ENCODE results near the gene REEP1. TPM values are rescaled to one million over a fixed set of nuclear protein-coding genes. Genes with fewer than 3 reads are reported as not detected.

Gene REEP1
- total RNA-seq, 3 donors from 2014 or later = 3.8 to 50.3 (median 6.1) TPM

DNA sequence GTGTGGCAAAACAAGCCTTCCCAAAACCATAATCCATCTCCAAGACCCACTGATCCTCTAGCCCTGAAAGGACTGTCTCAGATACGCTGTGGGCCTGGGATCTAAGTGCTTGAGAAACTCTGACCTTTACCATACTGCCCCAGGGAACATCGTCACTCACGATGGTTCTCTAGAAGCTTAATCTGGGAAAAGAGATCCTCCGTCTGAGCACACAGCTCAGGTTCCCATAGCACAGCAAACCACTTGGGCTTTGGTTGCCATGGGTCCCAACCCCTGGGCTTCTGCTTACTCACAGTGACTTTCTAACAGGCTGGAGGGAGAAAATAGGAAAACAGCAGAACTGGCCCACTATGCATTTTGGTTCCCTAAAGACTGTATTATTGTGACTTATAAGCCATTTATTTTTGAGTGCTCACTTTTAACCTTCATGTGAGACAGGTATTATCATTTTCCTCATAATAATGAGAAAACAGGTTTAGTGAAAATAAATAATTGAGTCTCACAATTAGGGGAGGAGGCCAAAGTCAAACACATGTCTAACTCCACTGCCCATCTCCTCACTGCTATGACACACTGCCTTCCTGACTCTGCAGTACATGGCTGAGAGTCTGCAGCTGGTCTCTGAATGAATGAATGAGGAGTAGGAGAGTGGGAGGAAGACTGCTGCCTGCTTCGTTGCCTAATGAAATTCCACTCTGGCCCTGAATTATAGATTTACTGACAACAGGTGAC lies 46.7 kb downstream of the REEP1 start:
- no peaks in the 10 kb centered on the region for H3K36me3 ChIP-seq (ENCODE audit: low read depth)
- no peaks in the 10 kb centered on the region for H3K9me3 ChIP-seq
- no peak for ATAC-seq
- no peak for TF ChIP-seq CTCF (IDR thresholded peaks at IDR 0.05)
- H3K4me3 ChIP-seq = no peak overlapping the region
- DNase-seq = no peak
- intact Hi-C loops (cut with DNase I, micrococcal nuclease) = no loop called here
- H3K4me1 ChIP-seq (ENCODE audit: low read depth) = peaks cover 13% of the 10 kb centered on the region

- Histone ChIP-seq H3K36me3 (ENCODE audit: low read depth) (no peaks in the 10 kb centered on the region), H3K4me3 (no peak overlapping the region), H3K9me3 (no peaks in the 10 kb centered on the region), H3K4me1 (ENCODE audit: low read depth) (no peaks in the 10 kb centered on the region)
- ATAC-seq (no peak), DNase-seq (no peak)
- no peak for TF ChIP-seq CTCF (IDR thresholded peaks at IDR 0.05)
- intact Hi-C loops (cut with DNase I, micrococcal nuclease) = no loop called here
These were observed 50.9 kb downstream of the REEP1 start for GRCh38 chr2:86286516-86286915.

DNA sequence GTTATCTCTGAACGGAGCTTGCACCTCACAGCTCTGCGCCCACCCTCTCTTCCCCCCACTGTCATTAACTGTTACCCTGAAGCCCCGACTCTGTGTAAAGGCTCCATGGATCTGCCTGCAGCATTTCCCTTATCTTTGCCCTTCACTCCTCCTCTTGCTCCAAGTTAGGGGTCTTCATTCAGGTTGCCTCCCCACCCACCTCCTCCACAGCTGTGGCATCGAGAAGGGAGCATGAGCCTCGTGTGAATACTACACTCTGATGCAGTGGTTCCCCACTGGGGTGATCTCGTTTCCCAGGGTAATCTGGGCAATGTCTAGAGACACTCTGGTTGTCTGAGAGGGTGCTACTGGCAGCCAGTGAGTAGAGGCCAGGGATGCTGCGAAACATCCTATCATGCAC lies 51.4 kb downstream of the REEP1 start:
- no peak for TF ChIP-seq CTCF (IDR thresholded peaks at IDR 0.05)
- Histone ChIP-seq H3K4me1 (ENCODE audit: low read depth) (no peaks in the 10 kb centered on the region), H3K4me3 (no peak overlapping the region), H3K36me3 (ENCODE audit: low read depth) (no peaks in the 10 kb centered on the region), H3K9me3 (no peaks in the 10 kb centered on the region)
- intact Hi-C loops (cut with DNase I, micrococcal nuclease) = no loop called here
- ATAC-seq = no peak
- DNase-seq = no peak

GRCh38 chr2:86285571-86285970 lies 51.9 kb downstream of the REEP1 start:
- ATAC-seq (no peak), DNase-seq (no peak)
- Histone ChIP-seq H3K36me3 (ENCODE audit: low read depth) (no peaks in the 10 kb centered on the region), H3K9me3 (no peaks in the 10 kb centered on the region), H3K4me1 (ENCODE audit: low read depth) (no peaks in the 10 kb centered on the region), H3K4me3 (no peak overlapping the region)
- no peak for TF ChIP-seq CTCF (IDR thresholded peaks at IDR 0.05)
- intact Hi-C loops (cut with DNase I, micrococcal nuclease) = no loop called here

DNA sequence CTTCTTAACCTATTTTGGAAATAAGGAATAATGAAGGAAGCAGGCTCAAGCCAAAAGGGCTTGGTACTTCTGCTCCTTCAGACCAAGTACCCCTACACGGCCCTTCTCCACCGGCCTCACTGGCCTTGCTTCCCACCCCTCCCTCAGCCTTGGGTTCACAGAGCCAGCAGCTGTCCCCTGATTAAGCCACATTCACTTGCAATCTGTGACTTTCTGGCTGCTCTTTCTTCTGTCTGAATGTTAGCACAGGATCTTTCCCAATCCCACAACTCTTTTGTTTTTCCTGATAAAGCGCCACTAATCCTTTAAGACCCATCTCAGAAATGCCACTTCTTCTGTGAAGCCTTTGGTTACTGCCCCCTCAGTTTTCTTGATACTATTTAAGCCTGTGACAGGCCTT lies 52.4 kb downstream of the REEP1 start:
- intact Hi-C loops (cut with DNase I, micrococcal nuclease) = no loop called here
- no peaks in the 10 kb centered on the region for H3K36me3 ChIP-seq (ENCODE audit: low read depth)
- H3K4me3 ChIP-seq = no peak overlapping the region
- no peak for DNase-seq
- ATAC-seq = no peak
- TF ChIP-seq CTCF (IDR thresholded peaks at IDR 0.05) = no peak
- no peaks in the 10 kb centered on the region for H3K9me3 ChIP-seq
- H3K4me1 ChIP-seq (ENCODE audit: low read depth) = no peaks in the 10 kb centered on the region
